Activated CD4-positive, alpha-beta memory T cell treated with anti-CD3 and anti-CD28 coated beads, Interleukin-2, amount 10 ng/mL, durations not matched to agents 7 days and 5 days (primary cell): ENCODE results near the gene GPR15LG. TPM values are rescaled to one million over a fixed set of nuclear protein-coding genes. Genes with fewer than 3 reads are reported as not detected.
"Not testable (repeated sequence)": the region's sequence is repeated elsewhere in the genome, so short reads cannot be mapped to it uniquely, and the experiment has no call there.

Experiments
- CTCF ChIA-PET: fragments of 350-600 bp; sonication (Branson Sonifier 250); formaldehyde crosslinking; loops from one replicate; lab custom pipeline; 2021; ENCODE audit warnings: antibody characterized with exemption, inconsistent platforms; lab: Charles Lee
- POLR2A ChIA-PET: fragments of 350-600 bp; sonication (Branson Sonifier 250); formaldehyde crosslinking; loops from one replicate; lab custom pipeline; 2021; ENCODE audit warnings: antibody characterized with exemption; lab: Charles Lee
- DNase-seq: peaks from one replicate; pipeline ENCODE4 v3.0.0-alpha.2; 2020
- H3K27ac Mint-ChIP-seq: one replicate; pipeline ENCODE4 v1.8.0; 2021; ENCODE audit warnings: mild to moderate bottlenecking, mixed read lengths
- H3K27me3 Mint-ChIP-seq: one replicate; pipeline ENCODE4 v1.8.0; 2021; ENCODE audit warnings: mixed read lengths
- H3K36me3 Mint-ChIP-seq: one replicate; pipeline ENCODE4 v1.8.0; 2021; ENCODE audit warnings: low read depth, mixed read lengths
- H3K4me1 Mint-ChIP-seq: one replicate; pipeline ENCODE4 v1.8.0; 2021; ENCODE audit warnings: mixed read lengths
- H3K4me3 Mint-ChIP-seq: one replicate; pipeline ENCODE4 v1.8.0; 2021; ENCODE audit warnings: mild to moderate bottlenecking, mixed read lengths
- H3K9me3 Mint-ChIP-seq: one replicate; pipeline ENCODE4 v1.8.0; 2021; ENCODE audit warnings: mixed read lengths
- total RNA-seq, 2 experiments: library from RNA; stranded (reverse); gene quantifications; one replicate each; pipeline ENCODE4 v1.2.3, GENCODE V29; 2021

GPR15LG gene
- total RNA-seq, result not detected

DNA sequence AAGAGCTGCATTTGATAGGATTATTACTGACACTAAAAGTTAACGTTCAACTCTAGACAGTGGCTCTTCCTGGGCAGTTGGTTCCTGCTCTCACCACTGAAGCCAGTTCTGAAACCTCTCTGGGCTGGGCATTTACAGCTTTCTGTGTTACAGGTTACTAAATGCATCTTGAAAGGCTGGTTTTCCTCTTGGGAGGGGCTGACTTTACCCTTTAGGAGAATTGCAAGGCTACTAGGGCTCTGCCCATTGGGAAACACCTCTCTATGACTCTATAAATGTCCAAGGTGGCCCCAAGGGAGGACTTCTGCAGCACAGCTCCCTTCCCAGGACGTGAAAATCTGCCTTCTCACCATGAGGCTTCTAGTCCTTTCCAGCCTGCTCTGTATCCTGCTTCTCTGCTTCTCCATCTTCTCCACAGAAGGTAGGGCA, at the start of gene GPR15LG:
GPR15LG (plus strand) TSS at position 301 of the 429 bp plus-strand sequence; CDS start at position 352, 51 bp downstream.
- Mint-ChIP-seq H3K36me3 (no peaks in the 10 kb centered on the region), H3K27ac (no peak within 1 kb of the TSS), H3K27me3 (no peaks in the 10 kb centered on the region), H3K4me3 (no peak within 1 kb of the TSS), H3K4me1 (no peaks in the 10 kb centered on the region), H3K9me3 (no peaks in the 10 kb centered on the region)
- POLR2A ChIA-PET, result no interaction called here
- CTCF ChIA-PET, result interaction anchor here (1.3 kb wide), 1 partner anchor 26 kb away, joined by 3 read pairs; no protein-coding TSS in a partner anchor
- DNase-seq, result no peak

DNA sequence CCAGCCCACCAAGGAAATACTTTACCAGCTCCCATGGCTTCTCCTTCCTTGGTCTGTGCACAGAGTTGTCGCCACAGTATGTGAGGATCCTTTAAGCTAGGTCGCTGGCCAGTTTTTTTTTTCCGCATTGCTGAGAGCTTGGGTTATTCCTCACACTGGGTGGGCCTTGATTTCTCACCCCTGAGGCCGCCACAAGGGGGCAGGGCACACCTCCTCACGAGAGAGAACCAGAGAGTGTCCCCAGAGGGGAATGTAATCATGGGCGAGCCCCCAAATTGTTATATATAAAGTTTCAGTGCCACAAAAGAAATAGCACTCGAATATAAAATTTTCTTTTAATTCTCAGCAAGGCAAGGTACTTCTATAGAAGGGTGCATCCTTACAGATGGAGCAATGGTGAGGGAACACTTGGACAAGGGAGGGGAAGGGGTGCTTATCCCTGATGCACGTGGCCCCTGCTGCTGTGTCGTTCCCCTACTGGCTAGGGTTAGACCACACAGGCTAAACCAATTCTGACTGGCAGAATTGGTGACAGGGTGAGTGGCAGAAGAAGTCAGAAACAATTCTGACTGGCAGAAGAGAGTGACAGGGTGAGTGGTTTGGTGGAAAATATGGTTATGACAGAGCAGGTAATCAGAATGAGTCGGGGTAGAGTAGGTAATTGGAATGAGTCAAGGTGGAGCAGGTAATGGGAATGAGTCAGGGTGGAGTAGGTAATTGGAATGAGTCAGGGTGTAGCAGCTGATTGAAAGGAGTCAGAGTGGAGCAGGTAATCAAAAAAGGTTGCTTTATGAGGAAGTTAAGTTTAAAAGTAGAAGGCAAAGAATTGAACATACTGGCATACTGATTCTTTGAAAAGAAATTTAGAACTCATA, 47.5 kb upstream of the GPR15LG start:
- Mint-ChIP-seq H3K27me3 (peaks cover 14% of the 10 kb centered on the region), H3K9me3 (peaks cover 11% of the 10 kb centered on the region)
- POLR2A ChIA-PET, result interaction anchor here (1.1 kb wide), 1 partner anchor 12 kb away, joined by 3 read pairs; no protein-coding TSS in a partner anchor
- H3K27ac Mint-ChIP-seq, DNase-seq, H3K4me1 Mint-ChIP-seq, H3K36me3 Mint-ChIP-seq, CTCF ChIA-PET, H3K4me3 Mint-ChIP-seq: not testable (repeated sequence)

DNA sequence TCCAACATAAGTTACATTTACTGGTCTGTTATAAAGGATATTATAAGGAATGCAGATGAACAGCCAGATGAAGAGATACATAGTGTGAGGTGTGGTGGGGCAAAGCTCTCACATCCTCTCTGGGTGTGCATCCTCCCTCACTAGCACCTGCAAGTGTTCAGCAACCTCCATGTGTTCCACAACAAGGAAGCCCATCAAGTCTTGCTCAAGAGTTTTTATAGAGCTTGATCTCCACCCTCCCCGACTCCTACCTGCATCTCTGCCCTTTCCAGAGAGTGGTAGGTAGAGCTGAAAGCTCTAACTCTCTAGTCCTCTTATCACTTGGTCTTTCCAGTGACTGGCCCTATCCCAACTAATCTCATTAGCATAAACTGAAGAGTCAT, 46.8 kb upstream of the GPR15LG start:
- no peaks in the 10 kb centered on the region for H3K36me3 Mint-ChIP-seq
- POLR2A ChIA-PET, result interaction anchor here (1.1 kb wide), 1 partner anchor 12 kb away, joined by 3 read pairs; no protein-coding TSS in a partner anchor
- CTCF ChIA-PET, result no interaction called here
- H3K27ac Mint-ChIP-seq, result no peak overlapping the region
- H3K27me3 Mint-ChIP-seq, result peaks cover 13% of the 10 kb centered on the region
- DNase-seq, result no peak
- no peak overlapping the region for H3K4me3 Mint-ChIP-seq
- peaks cover 11% of the 10 kb centered on the region for H3K9me3 Mint-ChIP-seq
- H3K4me1 Mint-ChIP-seq, result no peaks in the 10 kb centered on the region

DNA sequence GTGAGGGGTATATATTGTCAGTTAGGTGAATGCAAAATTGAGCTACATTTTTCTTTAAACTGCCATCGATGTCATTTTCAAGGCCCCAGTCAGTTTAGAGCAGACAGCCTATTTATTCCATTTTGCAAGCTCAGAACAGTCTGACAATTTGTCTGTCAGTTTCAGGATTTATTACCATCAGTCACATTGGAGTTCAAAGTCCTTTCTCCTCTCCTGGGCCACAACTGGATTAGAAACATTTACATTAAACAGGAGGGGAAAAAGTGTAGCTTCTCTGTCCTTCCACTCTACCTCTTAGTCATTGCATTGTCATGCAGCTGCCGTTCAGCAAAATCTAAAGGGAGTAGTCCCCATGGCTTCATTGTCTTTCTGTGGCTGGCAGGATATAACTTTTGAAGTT, 37.8 kb upstream of the GPR15LG start:
- Mint-ChIP-seq H3K27me3 (peaks cover 2% of the 10 kb centered on the region), H3K27ac (no peak overlapping the region), H3K4me3 (no peak overlapping the region), H3K4me1 (peaks cover 12% of the 10 kb centered on the region), H3K36me3 (no peaks in the 10 kb centered on the region), H3K9me3 (no peaks in the 10 kb centered on the region)
- DNase-seq, result no peak
- POLR2A ChIA-PET, result no interaction called here
- CTCF ChIA-PET, result interaction anchor here (1.5 kb wide), 1 partner anchor 12 kb away, joined by 3 read pairs; no protein-coding TSS in a partner anchor

DNA sequence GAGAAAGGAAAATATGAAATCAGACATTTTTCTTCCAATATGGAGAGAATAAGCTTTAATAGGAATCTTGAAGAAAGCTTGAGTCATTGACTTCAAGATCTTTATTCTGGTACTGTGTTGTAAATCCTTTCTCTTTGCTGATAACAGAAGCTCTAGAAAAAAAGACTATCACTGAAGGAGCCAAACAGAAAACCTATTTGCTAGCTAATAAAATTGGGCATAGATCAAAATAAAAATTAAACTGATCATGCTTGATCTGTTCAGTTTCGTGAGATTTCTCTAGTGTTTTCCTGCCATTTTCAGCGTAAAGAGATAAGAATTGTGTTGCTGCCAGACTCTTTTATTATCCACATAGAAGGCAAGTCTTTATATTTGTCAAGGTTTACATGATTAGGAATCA, 35.8 kb upstream of the GPR15LG start:
- DNase-seq, result no peak
- peak overlapping the region; percentile 94 for H3K27ac Mint-ChIP-seq
- peaks cover 24% of the 10 kb centered on the region for H3K4me1 Mint-ChIP-seq
- peak overlapping the region; percentile 85 for H3K4me3 Mint-ChIP-seq
- no peaks in the 10 kb centered on the region for H3K27me3 Mint-ChIP-seq
- H3K9me3 Mint-ChIP-seq, result no peaks in the 10 kb centered on the region
- ChIA-PET CTCF (interaction anchor here (0.6 to 4.4 kb wide), 4 partner anchors 11 to 403 kb away, joined by 3 to 48 read pairs (median 4); no protein-coding TSS in a partner anchor), POLR2A (interaction anchor here (1.0 to 2.9 kb wide), 3 partner anchors 19 to 111 kb away, joined by 4 to 12 read pairs (median 11); no protein-coding TSS in a partner anchor)
- peaks cover 3% of the 10 kb centered on the region for H3K36me3 Mint-ChIP-seq

DNA sequence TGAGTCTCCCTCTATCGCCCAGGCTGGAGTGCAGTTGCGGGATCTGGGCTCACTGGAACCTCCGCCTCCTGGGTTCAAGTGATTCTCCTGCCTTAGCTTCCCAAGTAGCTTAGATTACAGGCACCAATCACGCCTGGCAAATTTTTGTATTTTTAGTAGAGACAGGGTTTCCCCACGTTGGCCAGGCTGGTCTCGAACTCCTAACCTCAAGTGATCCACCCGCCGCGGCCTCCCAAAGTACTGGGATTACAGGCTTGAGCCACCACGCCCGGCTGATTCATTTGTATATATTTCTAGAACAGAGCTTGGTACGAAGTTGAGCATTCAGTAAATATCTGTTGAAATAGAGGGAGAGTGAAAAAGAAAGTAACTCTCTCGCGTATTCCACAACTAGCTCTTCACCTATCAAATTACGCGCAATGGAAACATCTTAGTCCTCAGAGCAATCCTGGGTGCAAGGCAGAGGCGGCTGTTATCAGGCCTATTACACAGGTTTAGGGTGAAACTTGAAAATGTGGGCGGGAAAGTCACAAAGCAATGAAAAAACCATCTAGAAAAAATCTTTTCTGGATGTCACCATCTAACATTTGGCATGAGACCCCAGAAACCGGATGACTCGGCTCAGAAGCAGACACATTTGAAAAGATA, 35.0 kb upstream of the GPR15LG start:
- DNase-seq, result peak; percentile 63
- H3K27me3 Mint-ChIP-seq, result no peaks in the 10 kb centered on the region
- peak overlapping the region; percentile 94 for H3K27ac Mint-ChIP-seq
- ChIA-PET POLR2A (interaction anchor here (0.8 to 2.9 kb wide), 11 partner anchors 10 to 255 kb away, joined by 3 to 22 read pairs (median 4); partner anchors contain the start of gene CCSER2), CTCF (interaction anchor here (0.6 to 4.4 kb wide), 5 partner anchors 10 to 402 kb away, joined by 3 to 48 read pairs (median 6); no protein-coding TSS in a partner anchor)
- H3K36me3 Mint-ChIP-seq, result peaks cover 9% of the 10 kb centered on the region
- peaks cover 27% of the 10 kb centered on the region for H3K4me1 Mint-ChIP-seq
- peak overlapping the region; percentile 85 for H3K4me3 Mint-ChIP-seq
- no peaks in the 10 kb centered on the region for H3K9me3 Mint-ChIP-seq

DNA sequence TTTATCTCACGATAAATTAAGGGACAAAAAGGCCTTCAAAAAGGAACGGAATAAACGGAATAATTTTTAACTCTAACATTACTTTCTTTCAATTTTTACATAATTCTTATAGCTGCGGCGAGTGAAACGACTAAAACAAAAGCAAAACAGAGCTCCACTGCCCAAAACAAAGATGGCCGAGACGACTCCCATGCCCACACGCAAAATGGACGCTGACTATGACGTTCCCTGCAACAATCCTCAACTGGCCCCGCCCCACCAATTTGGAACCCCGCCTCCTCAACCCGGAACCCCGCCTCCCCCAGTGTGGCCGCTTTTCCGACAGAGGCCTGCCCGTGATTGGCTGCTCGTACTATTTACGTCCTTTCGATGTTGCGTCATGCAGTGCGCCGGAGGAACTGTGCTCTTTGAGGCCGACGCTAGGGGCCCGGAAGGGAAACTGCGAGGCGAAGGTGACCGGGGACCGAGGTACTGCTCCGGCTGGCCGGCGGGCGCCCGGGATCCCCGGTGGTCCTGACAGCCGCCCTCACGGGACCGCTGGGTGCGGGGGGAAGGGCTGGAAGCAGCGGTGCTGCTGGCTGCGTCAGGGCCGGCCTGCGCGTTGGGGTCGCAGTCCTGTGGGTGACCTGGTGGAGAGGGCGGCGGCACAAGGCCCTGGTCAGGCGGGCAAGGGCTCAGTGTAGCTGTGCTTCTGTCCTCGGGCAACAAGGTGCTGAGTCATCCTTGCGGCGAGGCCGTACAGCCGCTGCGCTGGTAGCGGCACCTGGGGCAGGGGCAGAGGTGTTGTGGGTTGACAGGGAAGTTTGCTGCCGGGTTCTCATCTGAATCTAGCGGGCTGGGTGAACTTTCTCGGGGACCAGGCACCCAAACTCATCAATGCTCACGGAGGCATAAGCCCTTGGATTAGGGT, 34.2 kb upstream of the GPR15LG start, which contains the start of gene GHITM:
GHITM (plus strand) TSS at position 384 of the 910 bp plus-strand sequence. CDS start 1,992 bp downstream, outside the sequence.
- H3K27me3 Mint-ChIP-seq, result no peaks in the 10 kb centered on the region
- DNase-seq, result peak; percentile 100
- H3K4me3 Mint-ChIP-seq, result peak within 1 kb of the TSS; percentile 85
- ChIA-PET CTCF (interaction anchor here (1.5 to 4.4 kb wide), 4 partner anchors 9 to 401 kb away, joined by 3 to 48 read pairs (median 6); no protein-coding TSS in a partner anchor), POLR2A (interaction anchor here (0.8 to 2.9 kb wide), 10 partner anchors 9 to 254 kb away, joined by 3 to 22 read pairs (median 4); partner anchors contain the start of gene CCSER2)
- H3K27ac Mint-ChIP-seq, result peak within 1 kb of the TSS; percentile 94
- H3K9me3 Mint-ChIP-seq, result no peaks in the 10 kb centered on the region
- H3K36me3 Mint-ChIP-seq, result peaks cover 14% of the 10 kb centered on the region
- H3K4me1 Mint-ChIP-seq, result peaks cover 27% of the 10 kb centered on the region

DNA sequence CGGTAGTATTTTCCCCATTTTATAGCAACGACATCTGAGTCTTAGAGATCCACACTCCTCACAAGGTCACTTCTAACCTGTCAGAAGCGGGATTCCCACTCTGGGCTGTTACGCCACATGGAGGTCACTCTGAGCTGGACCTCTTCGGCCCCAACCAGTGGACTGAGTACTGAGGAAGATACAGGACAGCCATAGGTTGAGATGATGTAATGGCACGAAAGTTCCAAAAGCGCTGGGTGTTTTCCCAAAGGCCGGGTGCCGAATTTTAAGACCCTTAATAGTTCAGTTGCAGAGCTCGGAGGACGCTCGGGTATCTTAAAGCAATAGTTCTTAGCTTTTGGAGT, 33.6 kb upstream of the GPR15LG start:
- H3K27me3 Mint-ChIP-seq, result no peaks in the 10 kb centered on the region
- peaks cover 27% of the 10 kb centered on the region for H3K4me1 Mint-ChIP-seq
- ChIA-PET POLR2A (interaction anchor here (1.2 to 2.9 kb wide), 5 partner anchors 8 to 194 kb away, joined by 3 to 22 read pairs (median 12); partner anchors contain the start of gene CCSER2), CTCF (interaction anchor here (1.5 to 4.4 kb wide), 3 partner anchors 9 to 397 kb away, joined by 3 to 48 read pairs (median 6); no protein-coding TSS in a partner anchor)
- peak overlapping the region; percentile 94 for H3K27ac Mint-ChIP-seq
- H3K36me3 Mint-ChIP-seq, result peaks cover 20% of the 10 kb centered on the region
- DNase-seq, result no peak
- no peaks in the 10 kb centered on the region for H3K9me3 Mint-ChIP-seq
- H3K4me3 Mint-ChIP-seq, result peak overlapping the region; percentile 85

DNA sequence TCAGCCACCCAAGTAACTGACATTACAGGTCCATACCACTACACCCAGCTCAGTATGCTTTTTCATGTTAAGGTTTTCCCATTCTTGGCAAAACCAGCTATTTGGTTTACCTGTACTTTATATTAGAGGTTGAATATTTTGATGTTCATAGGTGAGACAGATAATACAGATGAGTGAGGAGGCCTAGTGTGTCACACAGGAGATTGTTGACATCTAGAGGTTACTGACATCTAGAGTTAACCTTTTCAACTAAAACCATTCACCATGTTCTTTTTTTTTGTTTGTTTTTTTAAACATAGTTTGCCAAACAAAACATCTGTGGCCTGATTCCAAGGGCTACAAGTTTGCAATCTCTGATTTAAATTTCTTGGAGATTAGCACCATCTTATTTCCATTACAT, 26.3 kb upstream of the GPR15LG start:
- H3K4me1 Mint-ChIP-seq, result peaks cover 3% of the 10 kb centered on the region
- CTCF ChIA-PET, result interaction anchor here (0.8 to 3.9 kb wide), 22 partner anchors 8 to 390 kb away, joined by 3 to 48 read pairs (median 5); partner anchors contain the start of genes CCSER2, GHITM and GPR15LG
- POLR2A ChIA-PET, result interaction anchor here (1.2 to 3.4 kb wide), 3 partner anchors 8 to 30 kb away, joined by 3 to 22 read pairs (median 6); partner anchors contain the start of gene GHITM
- no peaks in the 10 kb centered on the region for H3K27me3 Mint-ChIP-seq
- H3K36me3 Mint-ChIP-seq, result peaks cover 67% of the 10 kb centered on the region
- no peak overlapping the region for H3K27ac Mint-ChIP-seq
- no peaks in the 10 kb centered on the region for H3K9me3 Mint-ChIP-seq
- no peak overlapping the region for H3K4me3 Mint-ChIP-seq
- no peak for DNase-seq

DNA sequence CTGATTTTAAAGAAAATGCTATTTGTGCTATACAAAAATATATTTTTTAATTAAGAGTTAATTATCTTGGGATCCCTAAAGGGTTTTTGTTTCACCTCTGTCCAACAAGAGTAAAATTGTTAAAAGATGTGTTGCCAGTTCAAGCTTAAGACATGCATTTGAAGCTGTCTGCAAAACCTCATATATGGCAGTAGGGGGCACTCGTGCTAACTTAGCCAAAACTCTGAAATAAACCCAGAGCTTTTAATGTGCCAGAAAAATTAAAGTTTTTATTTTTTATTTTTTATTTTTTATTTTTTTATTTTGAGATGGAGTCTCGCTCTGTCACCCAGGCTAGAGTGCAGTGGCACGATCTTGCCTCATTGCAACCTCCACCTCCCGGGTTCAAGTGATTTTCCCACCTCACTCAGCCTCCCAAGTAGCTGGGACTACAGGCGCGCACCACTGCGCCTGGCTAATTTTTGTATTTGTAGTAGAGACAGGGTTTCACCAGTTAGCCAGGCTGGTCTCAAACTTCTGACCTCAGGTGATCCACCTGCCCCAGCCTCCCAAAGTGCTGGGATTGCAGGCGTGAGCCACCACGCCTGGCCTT, 25.5 kb upstream of the GPR15LG start:
- not testable (repeated sequence) for H3K4me1 Mint-ChIP-seq, H3K27ac Mint-ChIP-seq, H3K4me3 Mint-ChIP-seq, H3K27me3 Mint-ChIP-seq, DNase-seq, H3K9me3 Mint-ChIP-seq
- ChIA-PET CTCF (interaction anchor here (0.8 to 3.9 kb wide), 23 partner anchors 9 to 389 kb away, joined by 3 to 48 read pairs (median 5); partner anchors contain the start of genes CCSER2, GHITM and GPR15LG), POLR2A (interaction anchor here (1.2 to 3.4 kb wide), 3 partner anchors 9 to 29 kb away, joined by 3 to 22 read pairs (median 6); partner anchors contain the start of gene GHITM)
- peaks cover 68% of the 10 kb centered on the region for H3K36me3 Mint-ChIP-seq

DNA sequence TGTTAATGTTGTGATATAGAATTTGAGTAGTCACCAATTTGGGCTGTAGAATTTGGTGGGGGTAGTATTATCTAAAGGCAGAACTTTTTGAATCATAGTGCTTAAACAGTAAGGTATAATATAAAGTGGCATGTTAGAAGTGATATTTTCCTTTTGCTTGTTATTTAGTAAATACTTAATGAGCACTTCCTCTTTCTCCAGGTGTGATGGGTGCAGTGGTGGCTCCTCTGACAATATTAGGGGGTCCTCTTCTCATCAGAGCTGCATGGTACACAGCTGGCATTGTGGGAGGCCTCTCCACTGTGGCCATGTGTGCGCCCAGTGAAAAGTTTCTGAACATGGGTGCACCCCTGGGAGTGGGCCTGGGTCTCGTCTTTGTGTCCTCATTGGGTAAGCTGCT, 23.7 kb upstream of the GPR15LG start:
- Mint-ChIP-seq H3K36me3 (peaks cover 65% of the 10 kb centered on the region), H3K27ac (no peak overlapping the region), H3K4me1 (no peaks in the 10 kb centered on the region), H3K4me3 (no peak overlapping the region), H3K27me3 (no peaks in the 10 kb centered on the region), H3K9me3 (no peaks in the 10 kb centered on the region)
- CTCF ChIA-PET, result interaction anchor here (0.7 to 3.9 kb wide), 8 partner anchors 10 to 387 kb away, joined by 3 to 48 read pairs (median 7); partner anchors contain the start of gene GHITM
- DNase-seq, result no peak
- POLR2A ChIA-PET, result interaction anchor here (3.4 kb wide), 1 partner anchor 10 kb away, joined by 22 read pairs; the partner anchor contains the start of gene GHITM
